Measurements from ENCODE around the gene MBNL2. TPM values are rescaled to one million over a fixed set of nuclear protein-coding genes. Genes with fewer than 3 reads are reported as not detected.

MBNL2 gene
- total RNA-seq, 3 donors from 2014 or later = 68.5 to 131 (median 120) TPM

- Histone ChIP-seq H3K4me3 (no peak overlapping the region), H3K9me3 (no peaks in the 10 kb centered on the region), H3K27ac (no peak overlapping the region), H3K4me1 (no peaks in the 10 kb centered on the region), H3K36me3 (no peaks in the 10 kb centered on the region), H3K27me3 (no peaks in the 10 kb centered on the region)
- no peak for DNase-seq (ENCODE audit: low spot score in 2 of 2)
- intact Hi-C loops (cut with DNase I; ENCODE audit: low total_unique reads) = no loop called here
- TF ChIP-seq, protein P1, sequence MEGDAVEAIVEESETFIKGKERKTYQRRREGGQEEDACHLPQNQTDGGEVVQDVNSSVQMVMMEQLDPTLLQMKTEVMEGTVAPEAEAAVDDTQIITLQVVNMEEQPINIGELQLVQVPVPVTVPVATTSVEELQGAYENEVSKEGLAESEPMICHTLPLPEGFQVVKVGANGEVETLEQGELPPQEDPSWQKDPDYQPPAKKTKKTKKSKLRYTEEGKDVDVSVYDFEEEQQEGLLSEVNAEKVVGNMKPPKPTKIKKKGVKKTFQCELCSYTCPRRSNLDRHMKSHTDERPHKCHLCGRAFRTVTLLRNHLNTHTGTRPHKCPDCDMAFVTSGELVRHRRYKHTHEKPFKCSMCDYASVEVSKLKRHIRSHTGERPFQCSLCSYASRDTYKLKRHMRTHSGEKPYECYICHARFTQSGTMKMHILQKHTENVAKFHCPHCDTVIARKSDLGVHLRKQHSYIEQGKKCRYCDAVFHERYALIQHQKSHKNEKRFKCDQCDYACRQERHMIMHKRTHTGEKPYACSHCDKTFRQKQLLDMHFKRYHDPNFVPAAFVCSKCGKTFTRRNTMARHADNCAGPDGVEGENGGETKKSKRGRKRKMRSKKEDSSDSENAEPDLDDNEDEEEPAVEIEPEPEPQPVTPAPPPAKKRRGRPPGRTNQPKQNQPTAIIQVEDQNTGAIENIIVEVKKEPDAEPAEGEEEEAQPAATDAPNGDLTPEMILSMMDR (IDR thresholded peaks at IDR 0.05) = no peak
- TF ChIP-seq POLR2A (IDR thresholded peaks at IDR 0.05) (no peak), POLR2AphosphoS5 (IDR thresholded peaks at IDR 0.05) (no peak)
These were observed 191.6 kb downstream of the MBNL2 start for GRCh38 chr13:97413694-97414093.

- no peaks in the 10 kb centered on the region for H3K36me3 ChIP-seq
- no peak overlapping the region for H3K27ac ChIP-seq
- DNase-seq (ENCODE audit: low spot score in 2 of 2) = no peak
- intact Hi-C loops (cut with DNase I; ENCODE audit: low total_unique reads) = no loop called here
- H3K9me3 ChIP-seq = no peaks in the 10 kb centered on the region
- H3K4me3 ChIP-seq = no peak overlapping the region
- TF ChIP-seq, protein P1 (IDR thresholded peaks at IDR 0.05) = no peak
- no peak for TF ChIP-seq POLR2AphosphoS5 (IDR thresholded peaks at IDR 0.05)
- no peak for TF ChIP-seq POLR2A (IDR thresholded peaks at IDR 0.05)
- no peaks in the 10 kb centered on the region for H3K27me3 ChIP-seq
- no peaks in the 10 kb centered on the region for H3K4me1 ChIP-seq
These were observed 192.3 kb downstream of the MBNL2 start for GRCh38 chr13:97414392-97414791.

DNA sequence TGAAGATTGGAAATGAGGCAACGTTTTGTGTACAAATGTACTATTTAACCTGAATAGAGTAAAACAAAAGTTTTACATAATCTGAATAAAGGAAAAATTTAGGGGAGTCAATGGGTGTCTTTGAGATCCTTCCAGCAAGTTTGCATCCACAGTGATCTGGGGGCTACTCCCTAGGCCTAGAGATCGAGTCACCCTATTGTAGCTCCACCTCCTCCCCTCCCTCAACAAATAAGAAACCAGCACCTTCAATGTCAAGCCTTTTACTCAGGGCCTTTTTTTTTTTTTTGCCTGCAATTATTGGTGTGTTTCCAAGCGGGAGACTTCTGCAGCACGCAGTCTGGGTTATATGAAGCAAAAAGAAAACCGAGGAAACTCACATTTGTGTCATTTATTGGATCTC lies 195.6 kb downstream of the MBNL2 start:
- TF ChIP-seq, protein P1 (IDR thresholded peaks at IDR 0.05) = no peak
- TF ChIP-seq POLR2AphosphoS5 (IDR thresholded peaks at IDR 0.05) = no peak
- TF ChIP-seq POLR2A (IDR thresholded peaks at IDR 0.05) = no peak
- Histone ChIP-seq H3K9me3 (no peaks in the 10 kb centered on the region), H3K4me3 (no peak overlapping the region), H3K27me3 (no peaks in the 10 kb centered on the region), H3K36me3 (no peaks in the 10 kb centered on the region), H3K27ac (no peak overlapping the region), H3K4me1 (no peaks in the 10 kb centered on the region)
- intact Hi-C loops (cut with DNase I; ENCODE audit: low total_unique reads) = no loop called here
- DNase-seq (ENCODE audit: low spot score in 2 of 2) = no peak

- H3K4me1 ChIP-seq = no peaks in the 10 kb centered on the region
- intact Hi-C loops (cut with DNase I; ENCODE audit: low total_unique reads) = no loop called here
These were observed 200.3 kb downstream of the MBNL2 start for GRCh38 chr13:97422118-97423054.

More at GRCh38 chr13:97422118-97423054, 200.3 kb downstream of the MBNL2 start:
- Histone ChIP-seq H3K9me3 (no peaks in the 10 kb centered on the region), H3K4me3 (no peak overlapping the region), H3K27ac (no peak overlapping the region), H3K27me3 (no peaks in the 10 kb centered on the region), H3K36me3 (no peaks in the 10 kb centered on the region)
- no peak for DNase-seq (ENCODE audit: low spot score in 2 of 2)
- TF ChIP-seq, protein P1 (IDR thresholded peaks at IDR 0.05) = no peak
- TF ChIP-seq POLR2AphosphoS5 (IDR thresholded peaks at IDR 0.05) (no peak), POLR2A (IDR thresholded peaks at IDR 0.05) (no peak)

Data from breast epithelium (tissue), 4 donors.